MCF 10A (cell line): ENCODE data around the gene DCDC2. TPM values are rescaled to one million over a fixed set of nuclear protein-coding genes. Genes with fewer than 3 reads are reported as not detected.

Experiments
- BruUV-seq: library from RNA; stranded (reverse); fragments of 400-500 nt; replicated peaks from 2 replicates; lab custom pipeline; 2021; lab: Mats Ljungman, UMichigan
- CTCF ChIA-PET: fragments of 300-600 bp; sonication (Branson Sonifier 250); formaldehyde crosslinking; extraction: SDS; loops from one replicate; lab custom pipeline; 2021; ENCODE audit warnings: antibody characterized with exemption, inconsistent platforms; lab: Yijun Ruan, JAX
- POLR2A ChIA-PET: fragments of 300-600, 350-650 bp; sonication (Branson Sonifier 250); formaldehyde crosslinking; extraction: SDS; loops from one replicate; lab custom pipeline; 2020; ENCODE audit warnings: antibody characterized with exemption, inconsistent platforms; lab: Yijun Ruan, JAX
- DNase-seq: peaks from one replicate; pipeline ENCODE4 v3.0.0-alpha.2; 2018; ENCODE audit not compliant: unreplicated experiment
- H3K27ac Mint-ChIP-seq: one replicate; pipeline ENCODE4 v1.8.0; 2022; ENCODE audit warnings: mild to moderate bottlenecking, low read depth, mixed read lengths; ENCODE audit not compliant: unreplicated experiment
- H3K27me3 Mint-ChIP-seq: one replicate; pipeline ENCODE4 v1.8.0; 2022; ENCODE audit warnings: mixed read lengths; ENCODE audit not compliant: insufficient read depth, unreplicated experiment
- H3K36me3 Mint-ChIP-seq: one replicate; pipeline ENCODE4 v1.8.0; 2022; ENCODE audit warnings: mild to moderate bottlenecking, moderate library complexity, mixed read lengths; ENCODE audit not compliant: insufficient read depth, unreplicated experiment
- H3K4me1 Mint-ChIP-seq: one replicate; pipeline ENCODE4 v1.8.0; 2022; ENCODE audit warnings: mixed read lengths; ENCODE audit not compliant: insufficient read depth, unreplicated experiment
- H3K4me3 Mint-ChIP-seq: one replicate; pipeline ENCODE4 v1.8.0; 2022; ENCODE audit warnings: mild to moderate bottlenecking, moderate library complexity, mixed read lengths; ENCODE audit not compliant: unreplicated experiment
- H3K9me3 Mint-ChIP-seq: one replicate; pipeline ENCODE4 v1.8.0; 2022; ENCODE audit warnings: mixed read lengths; ENCODE audit not compliant: unreplicated experiment
- intact Hi-C: fragments of 100-400 bp; cut with micrococcal nuclease; formaldehyde crosslinking; loops from 2 replicates; pipeline ENCODE4 v1.14.1; 2022
- total RNA-seq: library from RNA; stranded (reverse); gene quantifications from 2 replicates; pipeline ENCODE4 v1.2.3, GENCODE V29; 2022
- TF ChIP-seq, protein P1 (sequence below): fragments of 200-600 bp; IDR thresholded peaks from one replicate; pipeline ENCODE4 v1.8.0; 2022; ENCODE audit warnings: antibody characterized with exemption, mild to moderate bottlenecking; ENCODE audit not compliant: unreplicated experiment

DCDC2 gene
- total RNA-seq, 1 experiment from 2014 or later, result not detected

DNA sequence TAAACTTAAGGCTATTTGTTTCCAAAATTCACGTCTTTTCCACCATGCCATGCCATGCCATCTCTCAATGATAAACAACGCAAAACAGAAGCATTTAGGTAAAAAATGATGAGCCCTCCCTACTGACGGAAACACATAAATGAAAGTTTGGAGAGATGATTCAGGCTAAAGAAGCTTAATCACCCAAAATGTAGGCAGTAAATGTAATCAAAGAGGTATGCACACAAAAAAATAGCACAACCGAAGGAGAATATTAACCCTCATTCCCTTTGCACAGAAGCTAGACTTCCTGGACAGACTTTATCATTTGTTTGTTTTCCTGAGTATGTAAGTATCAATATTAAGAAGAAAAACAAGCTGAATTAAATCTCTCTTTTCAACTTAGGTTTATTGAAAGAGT lies 28.8 kb downstream of the DCDC2 start:
- BruUV-seq, result no TSS peak
- TF ChIP-seq, protein P1, sequence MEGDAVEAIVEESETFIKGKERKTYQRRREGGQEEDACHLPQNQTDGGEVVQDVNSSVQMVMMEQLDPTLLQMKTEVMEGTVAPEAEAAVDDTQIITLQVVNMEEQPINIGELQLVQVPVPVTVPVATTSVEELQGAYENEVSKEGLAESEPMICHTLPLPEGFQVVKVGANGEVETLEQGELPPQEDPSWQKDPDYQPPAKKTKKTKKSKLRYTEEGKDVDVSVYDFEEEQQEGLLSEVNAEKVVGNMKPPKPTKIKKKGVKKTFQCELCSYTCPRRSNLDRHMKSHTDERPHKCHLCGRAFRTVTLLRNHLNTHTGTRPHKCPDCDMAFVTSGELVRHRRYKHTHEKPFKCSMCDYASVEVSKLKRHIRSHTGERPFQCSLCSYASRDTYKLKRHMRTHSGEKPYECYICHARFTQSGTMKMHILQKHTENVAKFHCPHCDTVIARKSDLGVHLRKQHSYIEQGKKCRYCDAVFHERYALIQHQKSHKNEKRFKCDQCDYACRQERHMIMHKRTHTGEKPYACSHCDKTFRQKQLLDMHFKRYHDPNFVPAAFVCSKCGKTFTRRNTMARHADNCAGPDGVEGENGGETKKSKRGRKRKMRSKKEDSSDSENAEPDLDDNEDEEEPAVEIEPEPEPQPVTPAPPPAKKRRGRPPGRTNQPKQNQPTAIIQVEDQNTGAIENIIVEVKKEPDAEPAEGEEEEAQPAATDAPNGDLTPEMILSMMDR, result no peak
- Mint-ChIP-seq H3K4me3 (no peak overlapping the region), H3K36me3 (no peaks in the 10 kb centered on the region), H3K27ac (no peak overlapping the region), H3K27me3 (no peaks in the 10 kb centered on the region), H3K4me1 (peaks cover 12% of the 10 kb centered on the region), H3K9me3 (no peaks in the 10 kb centered on the region)
- no peak for DNase-seq
- intact Hi-C loops, result no loop called here
- ChIA-PET POLR2A (interaction anchor here (0.6 kb wide), 1 partner anchor 571 kb away, joined by 3 read pairs; no protein-coding TSS in a partner anchor), CTCF (interaction anchor here (1.6 kb wide), 1 partner anchor 15 kb away, joined by 6 read pairs; no protein-coding TSS in a partner anchor)

DNA sequence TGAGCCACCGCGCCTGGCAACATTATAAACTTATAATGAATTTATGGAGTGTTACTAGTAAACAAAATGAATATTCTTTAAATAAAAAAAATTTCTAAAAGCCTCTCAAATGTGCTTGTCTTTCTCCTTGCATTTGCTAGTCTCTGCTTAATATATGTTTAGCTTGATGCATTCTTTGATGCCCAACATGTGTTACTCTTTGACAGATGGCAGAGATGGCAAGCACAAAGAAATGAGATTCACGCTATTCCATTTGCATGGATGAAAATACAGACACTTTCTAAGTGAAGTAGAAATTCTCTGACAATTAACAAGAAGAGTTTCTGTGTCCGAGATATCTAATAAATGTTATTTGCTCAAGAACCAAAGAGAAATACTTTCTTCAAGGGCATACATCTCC lies 30.1 kb downstream of the DCDC2 start:
- intact Hi-C loops, result no loop called here
- ChIA-PET CTCF (interaction anchor here (1.6 kb wide), 1 partner anchor 14 kb away, joined by 6 read pairs; no protein-coding TSS in a partner anchor), POLR2A (no interaction called here)
- no peak overlapping the region for H3K4me3 Mint-ChIP-seq
- no peaks in the 10 kb centered on the region for H3K36me3 Mint-ChIP-seq
- no TSS peak for BruUV-seq
- H3K4me1 Mint-ChIP-seq, result peaks cover 9% of the 10 kb centered on the region
- no peak for DNase-seq
- no peaks in the 10 kb centered on the region for H3K9me3 Mint-ChIP-seq
- TF ChIP-seq, protein P1, result no peak
- H3K27ac Mint-ChIP-seq, result no peak overlapping the region
- no peaks in the 10 kb centered on the region for H3K27me3 Mint-ChIP-seq

DNA sequence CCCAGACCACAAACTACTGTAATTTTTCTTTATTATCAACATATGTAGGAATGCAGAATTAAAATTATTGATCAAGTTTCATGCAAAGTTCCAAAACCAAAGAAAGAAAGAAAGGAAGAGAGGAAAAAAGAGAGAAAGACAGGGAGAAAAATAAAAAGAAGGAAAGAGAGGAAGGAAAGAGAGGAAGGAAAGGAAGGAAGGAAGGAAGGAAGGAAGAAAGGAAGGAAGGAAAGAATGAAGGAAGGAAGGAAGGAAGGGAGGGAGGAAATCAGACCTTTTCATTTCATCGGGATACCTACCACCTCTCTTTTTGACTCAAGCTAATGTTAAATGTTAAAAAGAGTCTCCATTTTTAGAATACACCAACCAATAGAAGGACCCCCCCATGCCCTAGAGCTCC lies 31.9 kb downstream of the DCDC2 start:
- no peaks in the 10 kb centered on the region for H3K4me1 Mint-ChIP-seq
- BruUV-seq, result no TSS peak
- no peaks in the 10 kb centered on the region for H3K27me3 Mint-ChIP-seq
- no peak for DNase-seq
- TF ChIP-seq, protein P1, result no peak
- no peak overlapping the region for H3K4me3 Mint-ChIP-seq
- ChIA-PET POLR2A (no interaction called here), CTCF (interaction anchor here (1.4 kb wide), 1 partner anchor 34 kb away, joined by 5 read pairs; no protein-coding TSS in a partner anchor)
- no peaks in the 10 kb centered on the region for H3K36me3 Mint-ChIP-seq
- no peaks in the 10 kb centered on the region for H3K9me3 Mint-ChIP-seq
- H3K27ac Mint-ChIP-seq, result no peak overlapping the region
- intact Hi-C loops, result no loop called here

DNA sequence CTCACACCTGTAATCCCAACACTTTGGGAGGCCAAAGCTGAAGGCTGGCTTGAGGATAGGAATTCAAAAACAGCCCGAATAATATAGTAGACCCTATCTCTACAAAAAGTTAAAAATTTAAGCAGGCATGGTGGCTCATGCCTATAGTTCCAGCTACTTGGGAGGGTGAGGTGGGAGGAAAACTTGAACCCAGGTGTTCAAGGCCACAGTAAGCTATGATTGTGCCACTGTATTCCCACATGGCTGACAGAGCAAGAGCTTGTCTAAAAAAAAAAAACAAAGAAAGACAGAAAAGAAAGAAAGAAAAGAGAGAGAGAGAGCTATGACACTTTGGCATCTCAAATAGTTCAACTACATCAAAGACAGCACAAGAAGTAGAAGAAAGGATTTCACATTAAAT lies 33.2 kb downstream of the DCDC2 start:
- ChIA-PET POLR2A (no interaction called here), CTCF (no interaction called here)
- TF ChIP-seq, protein P1, result no peak
- intact Hi-C loops, result no loop called here
- H3K36me3 Mint-ChIP-seq, result no peaks in the 10 kb centered on the region
- no TSS peak for BruUV-seq
- H3K4me3 Mint-ChIP-seq, result no peak overlapping the region
- DNase-seq, result no peak
- no peaks in the 10 kb centered on the region for H3K27me3 Mint-ChIP-seq
- H3K4me1 Mint-ChIP-seq, result no peaks in the 10 kb centered on the region
- no peak overlapping the region for H3K27ac Mint-ChIP-seq
- H3K9me3 Mint-ChIP-seq, result no peaks in the 10 kb centered on the region
